Pancreas (tissue), 10 donors: ENCODE measurements around the gene DOCK3. TPM values are rescaled to one million over a fixed set of nuclear protein-coding genes. Genes with fewer than 3 reads are reported as not detected.
A peak's percentile ranks its signal among the peaks of the same experiment; 100 is the strongest.
"Not testable (repeated sequence)": the region's sequence is repeated elsewhere in the genome, so short reads cannot be mapped to it uniquely, and the experiment has no call there.

ENCODE experiments used
- ATAC-seq, 4 donors: fragments of 200-7000 bp; cut with Tn5 transposase; one replicate each; pipeline versions ENCODE4 v1.8.0 to v1.9.1; 2020; ENCODE audit warnings: mild to moderate bottlenecking in 4 of 4, moderate library complexity in 4 of 4
- DNase-seq, 6 donors: peaks; one replicate each; pipeline ENCODE4 v3.0.0-alpha.2; 2020
- FAIRE-seq: peaks from 2 replicates; lab custom pipeline; 2012; peaks lifted over from hg19 to GRCh38; lab: Jason Lieb, UNC
- H3K27ac ChIP-seq, 4 donors: fragments of 200-600 bp; sonication (generic); 1 replicate in 3 of 4; 2 replicates in 1 of 4; pipeline versions ENCODE4 v1.5.0 to v1.8.0; 2020
- H3K27me3 ChIP-seq, 4 donors: fragments of 200-600 bp; one replicate each; pipeline ENCODE4 v1.8.0; 2021
- H3K36me3 ChIP-seq, 3 donors: fragments of 200-600 bp; sonication (generic) in 1 of 3; one replicate each; pipeline versions ENCODE4 v1.5.0 to v1.8.0; 2020 to 2021
- H3K4me1 ChIP-seq, 3 donors: fragments of 200-600 bp; one replicate each; pipeline ENCODE4 v1.8.0; 2021
- H3K4me3 ChIP-seq, 4 donors: fragments of 200-600 bp; sonication (generic) in 2 of 4; one replicate each; pipeline versions ENCODE4 v1.5.0 to v1.8.0; 2020 to 2021
- H3K9me3 ChIP-seq, 4 donors: fragments of 200-600 bp; one replicate each; pipeline ENCODE4 v1.8.0; 2021
- CTCF ChIP-seq, 4 donors: fragments of 200-600 bp; sonication (generic) in 3 of 4; IDR thresholded peaks; one replicate each; pipeline versions ENCODE4 v1.5.0 to v1.8.0; 2021; ENCODE audit warnings: antibody characterized with exemption in 4 of 4
- WGBS, 2 donors: extraction: QIAGEN DNeasy Blood & Tissue Kit; methylation state at CpG; one replicate each; pipeline ENCODE4 v1.1.7; 2013; 5-methylcytosine and 5-hydroxymethylcytosine counted together
- intact Hi-C, 3 donors: fragments of 100-400 bp; cut with DNase I; formaldehyde crosslinking; loops; one replicate each; pipeline versions ENCODE4 v1.11.1 to v1.14.2; 2022
- polyA plus RNA-seq, 2 donors: library from polyadenylated mRNA; stranded (reverse); fragments of 200-250 nt; gene quantifications; one replicate each; pipeline ENCODE4 v1.2.3, GENCODE V29; 2013
- total RNA-seq, 6 donors: library from RNA; stranded (reverse); fragmentation: NEBNext Ultra II Directional in 4 of 6; extraction: Animal tissue kit (Norgen Biotek cat#: 25700) in 4 of 6; gene quantifications; one replicate each; pipeline versions ENCODE4 v1.2.1 to v1.2.4, GENCODE V29; 2021 to 2023
- donor health status: healthy with polysubstance abuse.
- donor health status: DM: no; HTN: no; CAD: no; lungs with moderate emphysema.
- donor health status: DM: no; HTN: no; CAD: no.
- donor health status: control.
- donor health status: control.
- donor health status: Bipolar disorder and iron deficiency.
- donor health status: DM: yes; HTN: yes; CAD: no.
- donor health status: DM: no; HTN: no; CAD: no.
- donor health status: DM: no; HTN: no; CAD: no.
- donor health status: DM: yes; HTN: yes; CAD: no.

Gene DOCK3
- total and polyA plus RNA-seq, 8 donors: 0.09 to 1.5 (median 0.36) TPM

- 61% methylated on average over 4 of the region's 4 CpGs for WGBS, 2 donors
- no peak overlapping the region for H3K4me3 ChIP-seq
- H3K27me3 ChIP-seq: no peaks in the 10 kb centered on the region
Observed at GRCh38 chr3:50792568-50792967, 117.8 kb downstream of the DOCK3 start.

GRCh38 chr3:50803805-50804204 lies 129.1 kb downstream of the DOCK3 start:
- DNase-seq: peak in 2 of 6 donors; percentile 14 to 47
- FAIRE-seq, ATAC-seq, H3K9me3 ChIP-seq, H3K4me1 ChIP-seq, H3K27ac ChIP-seq, H3K4me3 ChIP-seq, H3K36me3 ChIP-seq, H3K27me3 ChIP-seq, intact Hi-C loops: not testable (repeated sequence)
- 96 to 98% methylated on average over 18 to 27 of the region's 27 CpGs for WGBS, 2 donors

More at GRCh38 chr3:50792568-50792967, 117.8 kb downstream of the DOCK3 start:
- Histone ChIP-seq H3K27ac (no peak overlapping the region), H3K4me1 (no peaks in the 10 kb centered on the region), H3K9me3 (no peaks in the 10 kb centered on the region), H3K36me3 (no peaks in the 10 kb centered on the region)
- ATAC-seq (no peak), FAIRE-seq (no peak), DNase-seq (no peak)
- intact Hi-C loops: no loop called here
- TF ChIP-seq CTCF (IDR thresholded peaks at IDR 0.05): no peak

GRCh38 chr3:50804376-50804775 lies 129.6 kb downstream of the DOCK3 start:
- 91 to 95% methylated on average over 17 to 20 of the region's 20 CpGs for WGBS, 2 donors
- intact Hi-C loops, H3K4me3 ChIP-seq, H3K9me3 ChIP-seq, H3K4me1 ChIP-seq, FAIRE-seq, DNase-seq, H3K27me3 ChIP-seq, H3K27ac ChIP-seq, H3K36me3 ChIP-seq, ATAC-seq: not testable (repeated sequence)

GRCh38 chr3:50805321-50805720 lies 130.6 kb downstream of the DOCK3 start:
- ATAC-seq (no peak), FAIRE-seq (no peak), DNase-seq (no peak)
- H3K36me3 ChIP-seq: no peaks in the 10 kb centered on the region
- H3K27me3 ChIP-seq: no peaks in the 10 kb centered on the region
- no peaks in the 10 kb centered on the region for H3K9me3 ChIP-seq
- H3K4me1 ChIP-seq: no peaks in the 10 kb centered on the region
- intact Hi-C loops: no loop called here
- 72 to 88% methylated on average over 3 of the region's 3 CpGs for WGBS, 2 donors
- no peak overlapping the region for H3K4me3 ChIP-seq
- no peak for TF ChIP-seq CTCF (IDR thresholded peaks at IDR 0.05)
- H3K27ac ChIP-seq: no peak overlapping the region

- no peak overlapping the region for H3K27ac ChIP-seq
- no peak for TF ChIP-seq CTCF (IDR thresholded peaks at IDR 0.05)
- intact Hi-C loops: no loop called here
- DNase-seq (peak in 1 of 6 donors; percentile 33), ATAC-seq (no peak), FAIRE-seq (no peak)
- no peaks in the 10 kb centered on the region for H3K4me1 ChIP-seq
- no peak overlapping the region for H3K4me3 ChIP-seq
- H3K27me3 ChIP-seq: no peaks in the 10 kb centered on the region
- no peaks in the 10 kb centered on the region for H3K36me3 ChIP-seq
- 93 to 100% methylated on average over 1 of the region's 1 CpG for WGBS, 2 donors
- no peaks in the 10 kb centered on the region for H3K9me3 ChIP-seq
Observed at GRCh38 chr3:50806031-50806430, 131.3 kb downstream of the DOCK3 start.

GRCh38 chr3:50806806-50807205 lies 132.1 kb downstream of the DOCK3 start:
- Histone ChIP-seq H3K4me3 (no peak overlapping the region), H3K27ac (no peak overlapping the region), H3K27me3 (no peaks in the 10 kb centered on the region), H3K9me3 (no peaks in the 10 kb centered on the region), H3K36me3 (no peaks in the 10 kb centered on the region), H3K4me1 (no peaks in the 10 kb centered on the region)
- TF ChIP-seq CTCF (IDR thresholded peaks at IDR 0.05): no peak
- FAIRE-seq: no peak
- 72 to 78% methylated on average over 4 of the region's 4 CpGs for WGBS, 2 donors
- no peak for DNase-seq
- intact Hi-C loops: no loop called here
- peak in 1 of 4 donors; percentile 23 for ATAC-seq
